Endothelial cell of umbilical vein (primary cell): Measurements from ENCODE around the gene CHD6. TPM values are rescaled to one million over a fixed set of nuclear protein-coding genes. Genes with fewer than 3 reads are reported as not detected.

Experiments used
- BruUV-seq: library from RNA; stranded (reverse); fragments of 400-500 nt; replicated peaks from 2 replicates; lab custom pipeline; 2021; lab: Mats Ljungman, UMichigan
- CTCF ChIA-PET: fragments of 300-600, 350-600 bp; sonication (Branson Sonifier 250); formaldehyde crosslinking; loops from one replicate; lab custom pipeline; 2021; ENCODE audit warnings: antibody characterized with exemption, inconsistent platforms; lab: Charles Lee
- POLR2A ChIA-PET: fragments of 300-600, 350-600 bp; sonication (Branson Sonifier 250); formaldehyde crosslinking; loops from one replicate; lab custom pipeline; 2021; ENCODE audit warnings: antibody characterized with exemption, inconsistent platforms; lab: Charles Lee
- DNase-seq: peaks from one replicate; pipeline ENCODE4 v3.0.0-alpha.2; 2011; ENCODE audit warnings: low read depth, low spot score
- FAIRE-seq: peaks from 2 replicates; lab custom pipeline; 2011; peaks lifted over from hg19 to GRCh38; lab: Jason Lieb, UNC
- H2AFZ ChIP-seq: 2 replicates; pipeline ENCODE4 v1.6.0; 2012; ENCODE audit warnings: low read depth, low read length, control low read depth, inconsistent platforms
- H3K27ac ChIP-seq: 2 replicates; pipeline ENCODE4 v1.5.1; 2011; ENCODE audit warnings: low read depth, mild to moderate bottlenecking, control low read depth, low read length, moderate library complexity; ENCODE audit not compliant: insufficient read depth
- H3K27me3 ChIP-seq, 2 experiments: 2 replicates each; pipeline versions ENCODE4 v1.6.0 to v1.6.1; 2011; ENCODE audit warnings: low read length in 2 of 2, mixed read lengths in 1 of 2; ENCODE audit not compliant: control insufficient read depth in 2 of 2, insufficient read depth in 2 of 2
- H3K36me3 ChIP-seq, 2 experiments: 2 replicates in 1 of 2; 3 replicates in 1 of 2; pipeline ENCODE4 v1.5.1; 2011; ENCODE audit warnings: low read length in 2 of 2, mild to moderate bottlenecking in 1 of 2, moderate library complexity in 1 of 2; ENCODE audit not compliant: control insufficient read depth in 2 of 2, insufficient read depth in 2 of 2; ENCODE audit errors: extremely low read depth in 1 of 2
- H3K4me1 ChIP-seq: 3 replicates; pipeline ENCODE4 v1.5.1; 2011; ENCODE audit warnings: mild to moderate bottlenecking, low read length; ENCODE audit not compliant: control insufficient read depth, insufficient read depth; ENCODE audit errors: extremely low read depth
- H3K4me2 ChIP-seq: 2 replicates; pipeline ENCODE4 v1.6.1; 2011; ENCODE audit warnings: low read length, control low read depth, mixed read lengths; ENCODE audit not compliant: insufficient read depth
- H3K4me3 ChIP-seq, 3 experiments: fragments of 200-600 bp in 1 of 3; sonication (generic), shearing (Covaris generic) in 1 of 3; replicated peaks in 1 of 3; 2 replicates each; pipeline ENCODE4 v1.5.1; 2011 to 2016; ENCODE audit warnings: control low read depth in 3 of 3, low read length in 3 of 3, mild to moderate bottlenecking in 2 of 3, inconsistent platforms in 1 of 3, low read depth in 1 of 3, moderate library complexity in 1 of 3; ENCODE audit not compliant: insufficient read depth in 1 of 3
- H3K79me2 ChIP-seq: 2 replicates; pipeline ENCODE4 v1.6.0; 2012; ENCODE audit warnings: low read length, inconsistent platforms; ENCODE audit not compliant: control insufficient read depth, insufficient read depth
- H3K9ac ChIP-seq: replicated peaks from 2 replicates; pipeline ENCODE3; 2011; ENCODE audit warnings: low read length, control low read depth; ENCODE audit not compliant: insufficient read depth; ENCODE audit errors: extremely low read depth
- H3K9me1 ChIP-seq: replicated peaks from 3 replicates; pipeline ENCODE4 v1.6.0; 2011; ENCODE audit warnings: mild to moderate bottlenecking, low read length; ENCODE audit not compliant: control insufficient read depth, insufficient read depth; ENCODE audit errors: extremely low read depth
- H3K9me3 ChIP-seq: replicated peaks from 2 replicates; pipeline ENCODE4 v1.5.1; 2012; ENCODE audit warnings: low read length, inconsistent platforms; ENCODE audit not compliant: control insufficient read depth, insufficient read depth
- H4K20me1 ChIP-seq: replicated peaks from 2 replicates; pipeline ENCODE3; 2011; ENCODE audit warnings: mild to moderate bottlenecking, low read length; ENCODE audit not compliant: control insufficient read depth, insufficient read depth; ENCODE audit errors: extremely low read depth
- CTCF ChIP-seq, 2 donors: IDR thresholded peaks; 1 replicate in 1 of 2; 2 replicates in 1 of 2; pipeline ENCODE4 v1.5.1; 2011; ENCODE audit warnings: low read length in 2 of 2, mild to moderate bottlenecking in 2 of 2, moderate library complexity in 2 of 2, control low read depth in 1 of 2, inconsistent platforms in 1 of 2, low read depth in 1 of 2; ENCODE audit not compliant: insufficient read depth in 1 of 2; ENCODE audit errors: extremely low read depth in 1 of 2
- FOS ChIP-seq: IDR thresholded peaks from 2 replicates; pipeline ENCODE4 v1.6.1; 2011; ENCODE audit warnings: mild to moderate bottlenecking, low read length, moderate library complexity, borderline replicate concordance; ENCODE audit not compliant: insufficient read depth
- GATA2 ChIP-seq: IDR thresholded peaks from 2 replicates; pipeline ENCODE4 v1.7.0; 2011; ENCODE audit warnings: low read depth, mild to moderate bottlenecking, moderate library complexity, mixed read lengths, low read length; ENCODE audit not compliant: insufficient read length, insufficient read depth
- MAX ChIP-seq: IDR thresholded peaks from 2 replicates; pipeline ENCODE4 v1.6.1; 2011; ENCODE audit not compliant: insufficient read depth, insufficient read length
- POLR2A ChIP-seq: IDR thresholded peaks from 2 replicates; pipeline ENCODE4 v1.6.1; 2012; ENCODE audit warnings: low read depth, mild to moderate bottlenecking, control low read depth, low read length
- dilution Hi-C: fragments of 300-500 bp; cut with MboI; formaldehyde crosslinking; loops from one replicate; pipeline ENCODE4 v1.15.0; 2019; ENCODE audit warnings: low sequenced_read_pairs; ENCODE audit not compliant: extremely low pct_ligation_motif_present
- intact Hi-C: fragments of 100-400 bp; cut with micrococcal nuclease; formaldehyde crosslinking; loops from one replicate; pipeline ENCODE4 v1.10.0; 2022
- polyA plus RNA-seq, 4 experiments: library from polyadenylated mRNA; depleted of rRNA in 3 of 4; stranded (reverse) in 3 of 4; unstranded in 1 of 4; fragments of >200 nt; gene quantifications; 2 replicates each; pipeline versions ENCODE4 v1.2.1 to v1.2.3, GENCODE V29; 2011 to 2012; ENCODE audit warnings: missing spikeins in 1 of 4
- total RNA-seq: library from RNA; stranded (reverse); gene quantifications from 2 replicates; pipeline ENCODE4 v1.2.3, GENCODE V29; 2021

CHD6 gene
- total and polyA plus RNA-seq, 2 donors (not counting 3 experiments of a cell fraction or from before 2014, with no cell fraction given) = 7.2 to 33.7 TPM

GRCh38 chr20:41607791-41608190, 10.4 kb downstream of the CHD6 start:
- Histone ChIP-seq H3K27me3 (no peaks in the 10 kb centered on the region), H3K27ac (no peak overlapping the region), H4K20me1 (peaks cover 15% of the 10 kb centered on the region), H3K9me1 (peaks cover 3% of the 10 kb centered on the region), H3K36me3 (no peaks in the 10 kb centered on the region), H3K4me2 (no peak overlapping the region), H3K9ac (no peak overlapping the region), H3K4me1 (no peaks in the 10 kb centered on the region), H3K79me2 (peaks cover 35% of the 10 kb centered on the region), H3K4me3 (no peak overlapping the region), H2AFZ (no peak overlapping the region), H3K9me3 (no peaks in the 10 kb centered on the region)
- intact Hi-C loops (no loop called here), dilution Hi-C loops (no loop called here)
- CTCF ChIA-PET = interaction anchor here (1.1 to 1.4 kb wide), 3 partner anchors 10 to 22 kb away, joined by 3 to 4 read pairs (median 3); partner anchors contain the start of gene CHD6
- TF ChIP-seq FOS = no peak
- no peak for TF ChIP-seq POLR2A
- no peak for TF ChIP-seq CTCF (IDR thresholded peaks at IDR 0.05; ENCODE audit: extremely low read depth in 1 of 2, insufficient read depth in 1 of 2, low read depth in 1 of 2, low read length in 2 of 2)
- TF ChIP-seq MAX = no peak
- DNase-seq (no peak), FAIRE-seq (no peak)
- BruUV-seq = no TSS peak
- POLR2A ChIA-PET = no interaction called here

- no TSS peak for BruUV-seq
- Histone ChIP-seq H3K79me2 (peaks cover 36% of the 10 kb centered on the region), H3K4me1 (no peaks in the 10 kb centered on the region)
These were observed 14.2 kb downstream of the CHD6 start for GRCh38 chr20:41604002-41604401.

More at GRCh38 chr20:41604002-41604401, 14.2 kb downstream of the CHD6 start:
- FAIRE-seq (peak; percentile 38), DNase-seq (no peak)
- Histone ChIP-seq H2AFZ (no peak overlapping the region), H3K4me2 (no peak overlapping the region), H3K27ac (no peak overlapping the region), H3K9ac (no peak overlapping the region), H3K36me3 (no peaks in the 10 kb centered on the region), H4K20me1 (peaks cover 10% of the 10 kb centered on the region), H3K9me1 (peaks cover 3% of the 10 kb centered on the region), H3K9me3 (peaks cover 3% of the 10 kb centered on the region), H3K27me3 (no peaks in the 10 kb centered on the region), H3K4me3 (no peak overlapping the region)
- intact Hi-C loops = no loop called here
- TF ChIP-seq GATA2 = no peak
- dilution Hi-C loops = no loop called here
- POLR2A ChIA-PET = no interaction called here
- CTCF ChIA-PET = no interaction called here
